GM12878 (cell line): ENCODE data around the gene CLCN7. TPM values are rescaled to one million over a fixed set of nuclear protein-coding genes. Genes with fewer than 3 reads are reported as not detected.

Experiments used
- ATAC-seq: fragments of 200-7000 bp; cut with Tn5 transposase; 3 replicates; pipeline ENCODE4 v1.9.1; 2020; ENCODE audit warnings: mild to moderate bottlenecking, moderate library complexity
- BruUV-seq: library from RNA; stranded (reverse); fragments of 400-500 nt; replicated peaks from 2 replicates; lab custom pipeline; 2021; lab: Mats Ljungman, UMichigan
- CTCF ChIA-PET: fragments of 300-600 bp; sonication (Branson Sonifier 250); formaldehyde crosslinking; extraction: SDS; loops from one replicate; lab custom pipeline; 2021; ENCODE audit warnings: inconsistent platforms; lab: Yijun Ruan, JAX
- POLR2A ChIA-PET: fragments of 350-600 bp; formaldehyde crosslinking; extraction: SDS; loops from one replicate; lab custom pipeline; 2021; ENCODE audit warnings: inconsistent platforms; lab: Charles Lee
- RAD21 ChIA-PET: fragments of 300-600 bp; sonication (Branson Sonifier 250); formaldehyde crosslinking; loops from one replicate; lab custom pipeline; 2023; ENCODE audit warnings: antibody characterized with exemption; ENCODE audit not compliant: unreplicated experiment; lab: Charles Lee
- SMC1A ChIA-PET: fragments of 300-600 bp; sonication (Branson Sonifier 250); formaldehyde crosslinking; loops from one replicate; lab custom pipeline; 2023; ENCODE audit not compliant: unreplicated experiment, uncharacterized antibody; lab: Charles Lee
- DNase-seq: peaks from one replicate; pipeline ENCODE4 v3.0.0-alpha.2; 2011; ENCODE audit warnings: low read depth, low spot score
- FAIRE-seq: peaks from 3 replicates; lab custom pipeline; 2011; peaks lifted over from hg19 to GRCh38; lab: Jason Lieb, UNC
- H2AFZ ChIP-seq: 2 replicates; pipeline ENCODE4 v1.6.0; 2011; ENCODE audit warnings: low read depth, low read length, control low read depth; ENCODE audit not compliant: control insufficient read depth
- H3K27ac ChIP-seq: 2 replicates; pipeline ENCODE4 v1.5.1; 2011; ENCODE audit warnings: control low read depth; ENCODE audit not compliant: control insufficient read depth, insufficient read depth
- H3K27me3 ChIP-seq, 2 experiments: replicated peaks in 1 of 2; 2 replicates each; pipeline versions ENCODE4 v1.6.0 to v1.6.1; 2011; ENCODE audit warnings: low read length in 1 of 2; ENCODE audit not compliant: control insufficient read depth in 2 of 2, insufficient read depth in 2 of 2
- H3K36me3 ChIP-seq, 2 experiments: 2 replicates each; pipeline ENCODE4 v1.5.1; 2011; ENCODE audit warnings: low read length in 1 of 2; ENCODE audit not compliant: control insufficient read depth in 2 of 2, insufficient read depth in 2 of 2
- H3K4me1 ChIP-seq: 2 replicates; pipeline ENCODE4 v1.6.1; 2011; ENCODE audit warnings: mild to moderate bottlenecking, low read length, moderate library complexity, mixed read lengths; ENCODE audit not compliant: control insufficient read depth, insufficient read depth
- H3K4me2 ChIP-seq: 2 replicates; pipeline ENCODE4 v1.6.0; 2011; ENCODE audit warnings: control low read depth; ENCODE audit not compliant: control insufficient read depth, insufficient read depth
- H3K4me3 ChIP-seq: fragments of 200-600 bp; sonication (generic); 2 replicates; pipeline ENCODE4 v1.5.1; 2016
- H3K79me2 ChIP-seq: 2 replicates; pipeline ENCODE4 v1.6.0; 2011; ENCODE audit warnings: low read length; ENCODE audit not compliant: control insufficient read depth, insufficient read depth
- H3K9ac ChIP-seq: 2 replicates; pipeline ENCODE4 v1.8.0; 2011; ENCODE audit warnings: low read length, control low read depth, mixed read lengths; ENCODE audit not compliant: control insufficient read depth, insufficient read depth
- H3K9me3 ChIP-seq: replicated peaks from 3 replicates; pipeline ENCODE4 v1.5.1; 2011; ENCODE audit warnings: mild to moderate bottlenecking, low read length; ENCODE audit not compliant: control insufficient read depth, insufficient read depth
- H4K20me1 ChIP-seq: 2 replicates; pipeline ENCODE4 v1.6.0; 2011; ENCODE audit not compliant: control insufficient read depth, insufficient read depth
- RB1 ChIP-seq: fragments of 450-650 bp; formaldehyde crosslinking; IDR thresholded peaks from 2 replicates; pipeline ENCODE4 v1.6.1; 2017; ENCODE audit warnings: mild to moderate bottlenecking, borderline replicate concordance
- SMAD5 ChIP-seq: IDR thresholded peaks from 2 replicates; pipeline ENCODE4 v1.6.1; 2016; ENCODE audit warnings: antibody characterized with exemption, low read depth
- SREBF2 ChIP-seq: IDR thresholded peaks from 2 replicates; pipeline ENCODE4 v1.6.1; 2012; ENCODE audit warnings: mild to moderate bottlenecking, low read length
- WGBS: methylation state at CpG from one replicate; pipeline ENCODE4 v1.1.6; 2016; ENCODE audit warnings: low lambda C conversion rate; ENCODE audit not compliant: insufficient replicate concordance, insufficient coverage; ENCODE audit errors: missing lambda C conversion rate; 5-methylcytosine and 5-hydroxymethylcytosine counted together
- in situ Hi-C: fragments of 300-500 bp; cut with MboI; formaldehyde crosslinking; loops from 9 replicates; pipeline ENCODE4 v1.14.3; 2018; ENCODE audit warnings: mixed read lengths
- intact Hi-C: fragments of 100-400 bp; cut with micrococcal nuclease; formaldehyde crosslinking; loops from one replicate; pipeline ENCODE4 v1.14.2; 2022; ENCODE audit not compliant: unreplicated experiment
- polyA plus RNA-seq, 11 experiments: library from polyadenylated mRNA; depleted of rRNA in 4 of 11; unstranded in 6 of 11; stranded (reverse) in 5 of 11; fragments of >200 nt; fragmentation: Nextera tagmentation in 4 of 11; fragmentation: Illumina TruSeq in 1 of 11; extraction: Ambion mirVana in 4 of 11; extraction: Trizol in 1 of 11; gene quantifications; 1 replicate in 1 of 11; 2 replicates in 10 of 11; pipeline versions ENCODE4 v1.2.1 to v1.2.3, GENCODE V29; 2011 to 2016; ENCODE audit warnings: inconsistent platforms in 2 of 11, missing spikeins in 2 of 11, low read depth in 1 of 11
- total RNA-seq, 4 experiments: library from RNA; depleted of rRNA in 3 of 4; stranded (reverse); fragments of >200 nt in 3 of 4; fragmentation: Illumina TruSeq in 1 of 4; extraction: Trizol in 1 of 4; gene quantifications; 2 replicates each; pipeline versions ENCODE4 v1.2.1 to v1.2.3, GENCODE V29; 2013 to 2021
- TF ChIP-seq, protein P1 (sequence below): fragments of 450-650 bp; IDR thresholded peaks from 2 replicates; pipeline ENCODE4 v1.6.1; 2017; ENCODE audit warnings: low read depth, mild to moderate bottlenecking, moderate library complexity
- TF ChIP-seq, protein P2 (sequence below): fragments of 450-650 bp; IDR thresholded peaks from 2 replicates; pipeline ENCODE4 v1.6.1; 2017; ENCODE audit warnings: antibody characterized with exemption, mild to moderate bottlenecking, moderate library complexity
- TF ChIP-seq, protein P3 (sequence below): fragments of 450-650 bp; IDR thresholded peaks from 2 replicates; pipeline ENCODE4 v1.6.1; 2017; ENCODE audit warnings: mild to moderate bottlenecking

The CLCN7 gene
- total and polyA plus RNA-seq, 10 of the 15 experiments (the other 5 are each of a cell fraction or from before 2014, with no cell fraction given), result 0.04 to 62.5 (median 19.9) TPM

DNA sequence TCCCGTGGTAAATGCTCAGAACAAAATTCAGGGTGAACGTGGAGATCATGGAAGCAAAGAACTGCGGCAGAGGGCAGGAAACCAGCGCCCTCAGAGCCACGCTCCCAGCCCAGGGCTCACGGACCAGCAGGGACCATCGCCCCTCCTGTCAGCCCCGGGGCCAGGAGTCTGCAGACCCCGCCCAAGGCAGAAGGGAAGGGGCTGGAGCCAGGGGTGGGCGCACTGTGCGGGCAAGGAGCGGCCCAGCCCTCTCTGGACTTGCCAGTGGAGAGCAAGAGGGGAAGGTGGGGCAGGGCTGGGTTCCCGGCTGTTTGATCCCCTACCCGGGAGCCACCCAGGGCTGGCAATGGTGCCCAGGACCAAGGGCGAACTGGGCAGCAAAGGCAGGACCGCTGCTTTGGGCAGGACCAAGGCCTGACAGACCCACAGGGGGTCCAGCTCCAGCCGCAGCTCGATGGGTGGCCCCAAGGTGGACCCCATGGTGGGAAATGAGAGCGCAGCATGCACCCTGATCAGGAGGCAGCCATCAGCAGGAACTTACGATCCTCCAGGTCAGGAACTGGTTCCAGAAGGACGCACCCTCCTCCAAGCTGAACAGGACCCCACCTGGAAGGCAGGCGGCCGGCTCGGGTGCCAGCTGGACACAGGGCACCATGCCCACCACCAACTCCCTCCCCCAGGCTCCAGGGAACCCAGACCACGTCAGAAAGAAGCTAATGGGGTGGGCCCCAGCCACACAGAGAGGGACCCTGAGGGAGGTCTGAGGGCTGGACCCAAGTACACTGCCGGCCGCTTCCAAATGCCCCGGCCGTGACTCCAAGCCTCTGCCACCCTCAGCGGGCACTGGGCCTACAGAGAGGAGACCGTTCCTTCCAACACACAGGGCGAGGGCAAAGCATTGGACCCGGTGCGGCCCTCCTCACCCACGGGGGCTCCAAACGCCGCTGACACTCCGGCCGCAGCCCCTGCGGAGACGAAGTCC is 19.3 kb downstream of the CLCN7 start (continued):
- TF ChIP-seq, protein P1, sequence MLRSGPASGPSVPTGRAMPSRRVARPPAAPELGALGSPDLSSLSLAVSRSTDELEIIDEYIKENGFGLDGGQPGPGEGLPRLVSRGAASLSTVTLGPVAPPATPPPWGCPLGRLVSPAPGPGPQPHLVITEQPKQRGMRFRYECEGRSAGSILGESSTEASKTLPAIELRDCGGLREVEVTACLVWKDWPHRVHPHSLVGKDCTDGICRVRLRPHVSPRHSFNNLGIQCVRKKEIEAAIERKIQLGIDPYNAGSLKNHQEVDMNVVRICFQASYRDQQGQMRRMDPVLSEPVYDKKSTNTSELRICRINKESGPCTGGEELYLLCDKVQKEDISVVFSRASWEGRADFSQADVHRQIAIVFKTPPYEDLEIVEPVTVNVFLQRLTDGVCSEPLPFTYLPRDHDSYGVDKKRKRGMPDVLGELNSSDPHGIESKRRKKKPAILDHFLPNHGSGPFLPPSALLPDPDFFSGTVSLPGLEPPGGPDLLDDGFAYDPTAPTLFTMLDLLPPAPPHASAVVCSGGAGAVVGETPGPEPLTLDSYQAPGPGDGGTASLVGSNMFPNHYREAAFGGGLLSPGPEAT, result no peak
- TF ChIP-seq, protein P2, sequence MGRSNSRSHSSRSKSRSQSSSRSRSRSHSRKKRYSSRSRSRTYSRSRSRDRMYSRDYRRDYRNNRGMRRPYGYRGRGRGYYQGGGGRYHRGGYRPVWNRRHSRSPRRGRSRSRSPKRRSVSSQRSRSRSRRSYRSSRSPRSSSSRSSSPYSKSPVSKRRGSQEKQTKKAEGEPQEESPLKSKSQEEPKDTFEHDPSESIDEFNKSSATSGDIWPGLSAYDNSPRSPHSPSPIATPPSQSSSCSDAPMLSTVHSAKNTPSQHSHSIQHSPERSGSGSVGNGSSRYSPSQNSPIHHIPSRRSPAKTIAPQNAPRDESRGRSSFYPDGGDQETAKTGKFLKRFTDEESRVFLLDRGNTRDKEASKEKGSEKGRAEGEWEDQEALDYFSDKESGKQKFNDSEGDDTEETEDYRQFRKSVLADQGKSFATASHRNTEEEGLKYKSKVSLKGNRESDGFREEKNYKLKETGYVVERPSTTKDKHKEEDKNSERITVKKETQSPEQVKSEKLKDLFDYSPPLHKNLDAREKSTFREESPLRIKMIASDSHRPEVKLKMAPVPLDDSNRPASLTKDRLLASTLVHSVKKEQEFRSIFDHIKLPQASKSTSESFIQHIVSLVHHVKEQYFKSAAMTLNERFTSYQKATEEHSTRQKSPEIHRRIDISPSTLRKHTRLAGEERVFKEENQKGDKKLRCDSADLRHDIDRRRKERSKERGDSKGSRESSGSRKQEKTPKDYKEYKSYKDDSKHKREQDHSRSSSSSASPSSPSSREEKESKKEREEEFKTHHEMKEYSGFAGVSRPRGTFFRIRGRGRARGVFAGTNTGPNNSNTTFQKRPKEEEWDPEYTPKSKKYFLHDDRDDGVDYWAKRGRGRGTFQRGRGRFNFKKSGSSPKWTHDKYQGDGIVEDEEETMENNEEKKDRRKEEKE, result no peak
- TF ChIP-seq SREBF2 (no peak), RB1 (no peak)

DNA sequence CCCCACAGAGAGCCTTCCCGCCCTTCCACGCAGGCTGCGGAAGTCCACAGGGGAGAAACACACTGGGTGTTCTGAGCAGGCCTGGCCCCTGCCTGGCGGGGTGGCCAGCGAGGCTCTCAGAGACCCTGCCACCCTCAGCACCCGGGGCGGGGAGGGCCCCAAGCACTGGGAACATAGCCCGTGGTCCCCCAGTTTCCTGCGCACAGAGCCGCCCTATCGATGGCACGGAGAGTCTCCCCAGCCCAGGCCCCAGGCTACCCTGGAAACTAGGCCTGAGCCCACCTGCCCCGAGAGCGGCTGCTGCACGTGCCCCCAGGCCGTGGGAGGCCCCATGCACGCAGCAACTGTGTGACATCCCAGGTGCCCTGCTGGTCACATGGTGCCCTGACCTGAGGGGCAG is 20.3 kb downstream of the CLCN7 start:
- intact Hi-C loops, result no loop called here
- 88% methylated on average over 17 of the region's 17 CpGs for WGBS
- H3K36me3 ChIP-seq, result peaks cover 0 to 1% of the 10 kb centered on the region in 2 experiments; a peak in 3 of 4 replicates

More for the DNA sequence above, 20.3 kb downstream of the CLCN7 start:
- H3K4me2 ChIP-seq, result no peak overlapping the region
- no TSS peak for BruUV-seq
- CTCF ChIA-PET, result no interaction called here
- SMC1A ChIA-PET, result no interaction called here
- ATAC-seq (no peak), FAIRE-seq (no peak), DNase-seq (no peak)
- H3K4me3 ChIP-seq, result no peak overlapping the region
- peaks cover 10% of the 10 kb centered on the region for H3K4me1 ChIP-seq
- RAD21 ChIA-PET, result no interaction called here
- H3K79me2 ChIP-seq, result no peaks in the 10 kb centered on the region
- TF ChIP-seq, protein P2, result no peak
- TF ChIP-seq, protein P3, sequence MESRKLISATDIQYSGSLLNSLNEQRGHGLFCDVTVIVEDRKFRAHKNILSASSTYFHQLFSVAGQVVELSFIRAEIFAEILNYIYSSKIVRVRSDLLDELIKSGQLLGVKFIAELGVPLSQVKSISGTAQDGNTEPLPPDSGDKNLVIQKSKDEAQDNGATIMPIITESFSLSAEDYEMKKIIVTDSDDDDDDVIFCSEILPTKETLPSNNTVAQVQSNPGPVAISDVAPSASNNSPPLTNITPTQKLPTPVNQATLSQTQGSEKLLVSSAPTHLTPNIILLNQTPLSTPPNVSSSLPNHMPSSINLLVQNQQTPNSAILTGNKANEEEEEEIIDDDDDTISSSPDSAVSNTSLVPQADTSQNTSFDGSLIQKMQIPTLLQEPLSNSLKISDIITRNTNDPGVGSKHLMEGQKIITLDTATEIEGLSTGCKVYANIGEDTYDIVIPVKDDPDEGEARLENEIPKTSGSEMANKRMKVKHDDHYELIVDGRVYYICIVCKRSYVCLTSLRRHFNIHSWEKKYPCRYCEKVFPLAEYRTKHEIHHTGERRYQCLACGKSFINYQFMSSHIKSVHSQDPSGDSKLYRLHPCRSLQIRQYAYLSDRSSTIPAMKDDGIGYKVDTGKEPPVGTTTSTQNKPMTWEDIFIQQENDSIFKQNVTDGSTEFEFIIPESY, result no peak
- no peak for TF ChIP-seq SMAD5
- POLR2A ChIA-PET, result no interaction called here
- H3K9ac ChIP-seq, result no peak overlapping the region
- in situ Hi-C loops, result no loop called here
- no peaks in the 10 kb centered on the region for H4K20me1 ChIP-seq
- H3K9me3 ChIP-seq, result no peaks in the 10 kb centered on the region
- H3K27me3 ChIP-seq, result no peaks in the 10 kb centered on the region
- no peak overlapping the region for H2AFZ ChIP-seq
- no peak overlapping the region for H3K27ac ChIP-seq
